HepG2 (cell line): Measurements from ENCODE around the gene KLRF2. TPM values are rescaled to one million over a fixed set of nuclear protein-coding genes. Genes with fewer than 3 reads are reported as not detected.

Experiments
- ATAC-seq: fragments of 200-7000 bp; cut with Tn5 transposase; 3 replicates; pipeline ENCODE4 v1.9.1; 2020; ENCODE audit warnings: mild to moderate bottlenecking, moderate library complexity
- Bru-seq: library from RNA; stranded (reverse); fragments of 400-500 nt; gene quantifications from one replicate; lab custom pipeline; 2021; lab: Mats Ljungman, UMichigan
- BruChase-seq, 2 experiments: library from RNA; stranded (reverse); fragments of 400-500 nt; gene quantifications; one replicate each; lab custom pipeline; 2021; lab: Mats Ljungman, UMichigan
- BruUV-seq: library from RNA; stranded (reverse); fragments of 400-500 nt; replicated peaks from 2 replicates; lab custom pipeline; 2021; lab: Mats Ljungman, UMichigan
- CTCF ChIA-PET: fragments of 300-600 bp; formaldehyde crosslinking; extraction: SDS; loops from one replicate; lab custom pipeline; 2021; ENCODE audit warnings: low total read pairs, inconsistent platforms, low intra/inter-chr PET ratio; lab: Yijun Ruan, JAX
- POLR2A ChIA-PET: fragments of 350-600 bp; sonication (Branson Sonifier 250); formaldehyde crosslinking; loops from one replicate; lab custom pipeline; 2020; ENCODE audit warnings: antibody characterized with exemption, inconsistent platforms; lab: Yijun Ruan, JAX
- DNase-seq: peaks from one replicate; pipeline ENCODE4 v3.0.0-alpha.2; 2015; ENCODE audit warnings: low spot score
- FAIRE-seq: peaks from 3 replicates; lab custom pipeline; 2011; peaks lifted over from hg19 to GRCh38; lab: Jason Lieb, UNC
- H2AFZ ChIP-seq: one replicate; pipeline ENCODE4 v1.6.1; 2011; ENCODE audit warnings: low read length, inconsistent platforms
- H3K27ac ChIP-seq: fragments of 300-600 bp; 3 replicates; pipeline ENCODE4 v1.8.0; 2011; ENCODE audit warnings: mixed run types, mild to moderate bottlenecking, mixed read lengths, low read length, inconsistent platforms; ENCODE audit not compliant: insufficient read depth; ENCODE audit errors: extremely low read length
- H3K27me3 ChIP-seq, 2 experiments: fragments of 200-600 bp in 1 of 2; 2 replicates in 1 of 2; 3 replicates in 1 of 2; pipeline versions ENCODE4 v1.6.0 to v1.8.0; 2011; ENCODE audit warnings: low read length in 2 of 2, mild to moderate bottlenecking in 2 of 2, moderate library complexity in 2 of 2, inconsistent platforms in 1 of 2; ENCODE audit not compliant: insufficient read depth in 2 of 2, control insufficient read depth in 1 of 2
- H3K36me3 ChIP-seq, 2 experiments: fragments of 200-600 bp in 1 of 2; replicated peaks in 1 of 2; 2 replicates in 1 of 2; 3 replicates in 1 of 2; pipeline versions ENCODE4 v1.5.1 to v1.8.0; 2011; ENCODE audit warnings: low read length in 2 of 2, inconsistent platforms in 1 of 2; ENCODE audit not compliant: insufficient read depth in 2 of 2, control insufficient read depth in 1 of 2
- H3K4me1 ChIP-seq: 2 replicates; pipeline ENCODE4 v1.5.1; 2012; ENCODE audit warnings: low read length, inconsistent platforms; ENCODE audit not compliant: insufficient read depth
- H3K4me2 ChIP-seq: 2 replicates; pipeline ENCODE4 v1.6.0; 2011; ENCODE audit warnings: low read depth, low read length, inconsistent platforms
- H3K4me3 ChIP-seq, 3 experiments: fragments of 200-600 bp in 1 of 3; sonication (generic), shearing (Covaris generic) in 1 of 3; replicated peaks in 1 of 3; 2 replicates each; pipeline ENCODE4 v1.5.1; 2011 to 2016; ENCODE audit warnings: low read length in 3 of 3, inconsistent platforms in 2 of 3, low read depth in 2 of 3, mild to moderate bottlenecking in 2 of 3, control low read depth in 1 of 3, mixed read lengths in 1 of 3; ENCODE audit not compliant: insufficient read depth in 1 of 3
- H3K79me2 ChIP-seq: one replicate; pipeline ENCODE4 v1.6.1; 2011; ENCODE audit warnings: low read length, inconsistent platforms; ENCODE audit not compliant: insufficient read depth
- H3K9ac ChIP-seq: 2 replicates; pipeline ENCODE4 v1.6.0; 2011; ENCODE audit warnings: mild to moderate bottlenecking, low read depth, low read length, inconsistent platforms; ENCODE audit not compliant: insufficient read depth
- H3K9me3 ChIP-seq: 2 replicates; pipeline ENCODE4 v1.5.1; 2012; ENCODE audit warnings: mild to moderate bottlenecking, low read length
- H4K20me1 ChIP-seq: 2 replicates; pipeline ENCODE4 v1.6.0; 2011; ENCODE audit warnings: inconsistent platforms, mild to moderate bottlenecking, low read length, moderate library complexity; ENCODE audit not compliant: insufficient read depth
- EP300 ChIP-seq, 3 experiments: sonication (generic) in 1 of 3; formaldehyde crosslinking in 1 of 3; IDR thresholded peaks; 2 replicates each; pipeline versions ENCODE4 v1.5.1 to v1.6.1; 2011 to 2020; ENCODE audit warnings: low read depth in 2 of 3, low read length in 2 of 3, borderline replicate concordance in 1 of 3, improper control_type of control experiment in 1 of 3, mild to moderate bottlenecking in 1 of 3, missing genetic modification reagents in 1 of 3, moderate library complexity in 1 of 3
- MBNL3 ChIP-seq: fragments of 250-450 bp; sonication (Bioruptor Pico); conservative IDR thresholded peaks from 2 replicates; pipeline ENCODE4 v1.8.0; 2022; ENCODE audit warnings: mild to moderate bottlenecking, inconsistent platforms
- SAP130 ChIP-seq: IDR thresholded peaks from 2 replicates; pipeline ENCODE4 v1.6.1; 2016; ENCODE audit warnings: low read depth
- ZKSCAN5 ChIP-seq: sonication (generic); formaldehyde crosslinking; IDR thresholded peaks from 2 replicates; pipeline ENCODE4 v1.5.1; 2020; ENCODE audit warnings: mild to moderate bottlenecking, missing genetic modification reagents
- ZNF224 ChIP-seq: sonication (generic); formaldehyde crosslinking; IDR thresholded peaks from 2 replicates; pipeline ENCODE4 v1.5.0; 2020; ENCODE audit warnings: mild to moderate bottlenecking, missing genetic modification reagents
- ZNF501 ChIP-seq: sonication (generic); formaldehyde crosslinking; IDR thresholded peaks from 2 replicates; pipeline ENCODE4 v1.5.1; 2020; ENCODE audit warnings: mild to moderate bottlenecking, moderate library complexity, missing genetic modification reagents
- ZNF619 ChIP-seq: sonication (generic); formaldehyde crosslinking; IDR thresholded peaks from 2 replicates; pipeline ENCODE4 v1.4.0; 2020; ENCODE audit warnings: mild to moderate bottlenecking, missing genetic modification reagents
- ZNF687 ChIP-seq: sonication (generic); formaldehyde crosslinking; IDR thresholded peaks from 2 replicates; pipeline ENCODE4 v1.5.1; 2020; ENCODE audit warnings: mild to moderate bottlenecking, missing genetic modification reagents, moderate library complexity
- WGBS: methylation state at CpG from one replicate; pipeline ENCODE4 v1.1.6; 2017; ENCODE audit warnings: low lambda C conversion rate; 5-methylcytosine and 5-hydroxymethylcytosine counted together
- in situ Hi-C: cut with HindIII; loops from 2 replicates; pipeline ENCODE4 v1.10.0; 2017; ENCODE audit warnings: low pct_unique_long_range_greater_than_20kb; ENCODE audit not compliant: extremely low pct_ligation_motif_present
- intact Hi-C: fragments of 100-400 bp; cut with micrococcal nuclease; formaldehyde crosslinking; loops from one replicate; pipeline ENCODE4 v1.10.0; 2022; ENCODE audit not compliant: unreplicated experiment
- long read RNA-seq, 2 experiments: library from RNA in 1 of 2; library from polyadenylated mRNA in 1 of 2; stranded (forward) in 1 of 2; unstranded in 1 of 2; transcript quantifications; one replicate each; pipeline ENCODE4 v2.0.0, GENCODE V29; 2019 to 2022
- polyA minus RNA-seq, 3 experiments: library from RNA; depleted of rRNA, polyadenylated mRNA; stranded (reverse); fragments of >200 nt; gene quantifications; 2 replicates each; pipeline ENCODE4 v1.2.3, GENCODE V29; 2011; ENCODE audit warnings: low replicate concordance in 1 of 3
- polyA plus RNA-seq, 8 experiments: library from polyadenylated mRNA; depleted of rRNA in 3 of 8; stranded (reverse) in 7 of 8; unstranded in 1 of 8; fragments of >200 nt; fragmentation: Illumina TruSeq in 4 of 8; extraction: Trizol in 4 of 8; gene quantifications; 2 replicates each; pipeline versions ENCODE4 v1.2.1 to v1.2.3, GENCODE V29; 2011 to 2016; ENCODE audit warnings: low read depth in 4 of 8, missing spikeins in 1 of 8, mixed read lengths in 1 of 8; ENCODE audit not compliant: insufficient read depth in 1 of 8
- total RNA-seq, 5 experiments: library from RNA; depleted of rRNA; stranded (reverse); fragments of >200 nt; fragmentation: Illumina TruSeq; extraction: Trizol; gene quantifications; 2 replicates each; pipeline ENCODE4 v1.2.3, GENCODE V29; 2016; ENCODE audit warnings: low read depth in 1 of 5

The KLRF2 gene
- total RNA-seq (2016; rRNA removed; fragmentation: Illumina TruSeq; extraction: Trizol), result not detected in 2 replicates
- total RNA-seq (2016; cell fraction: cytosol; rRNA removed; fragmentation: Illumina TruSeq; extraction: Trizol; ENCODE audit: low read depth), result not detected in 2 replicates
- total RNA-seq (2016; cell fraction: insoluble cytoplasmic fraction; rRNA removed; fragmentation: Illumina TruSeq; extraction: Trizol), result not detected in 2 replicates
- total RNA-seq (2016; cell fraction: membrane; rRNA removed; fragmentation: Illumina TruSeq; extraction: Trizol), result not detected in 2 replicates
- not detected in 2 replicates for total RNA-seq (2016; cell fraction: nucleus; rRNA removed; fragmentation: Illumina TruSeq; extraction: Trizol)
- not detected in 2 replicates for polyA plus RNA-seq (2011; rRNA removed)
- polyA plus RNA-seq (2011; cell fraction: cytosol; rRNA removed), result not detected in 2 replicates
- not detected in 2 replicates for polyA plus RNA-seq (2011; cell fraction: nucleus; rRNA removed)
- polyA plus RNA-seq (2012), result not detected in 2 replicates
- not detected in 2 replicates for polyA plus RNA-seq (2016; cell fraction: cytosol; fragmentation: Illumina TruSeq; extraction: Trizol; ENCODE audit: low read depth)
- not detected in 2 replicates for polyA plus RNA-seq (2016; cell fraction: insoluble cytoplasmic fraction; fragmentation: Illumina TruSeq; extraction: Trizol; ENCODE audit: low read depth)
- not detected in 2 replicates for polyA plus RNA-seq (2016; cell fraction: membrane; fragmentation: Illumina TruSeq; extraction: Trizol; ENCODE audit: low read depth)
- polyA plus RNA-seq (2016; cell fraction: nucleus; fragmentation: Illumina TruSeq; extraction: Trizol; ENCODE audit: insufficient read depth, low read depth), result not detected in 2 replicates
- not detected in 2 replicates for polyA minus RNA-seq (2011; rRNA and poly(A)+ RNA removed; ENCODE audit: low replicate concordance)
- polyA minus RNA-seq (2011; cell fraction: cytosol; rRNA and poly(A)+ RNA removed), result not detected in 2 replicates
- not detected in 2 replicates for polyA minus RNA-seq (2011; cell fraction: nucleus; rRNA and poly(A)+ RNA removed)
- Bru-seq, nascent RNA, result not detected
- not detected for BruChase-seq, experiment 1, labeled RNA remaining after a 6-hour chase
- BruChase-seq, experiment 2, labeled RNA remaining after a 2-hour chase, result not detected
- long read RNA-seq, experiment 1, result 0 reads
- long read RNA-seq, experiment 2, result 0 reads

- Histone ChIP-seq H3K4me3 (no peak within 1 kb of the TSS), H2AFZ (no peak within 1 kb of the TSS), H3K36me3 (no peaks in the 10 kb centered on the region), H4K20me1 (no peaks in the 10 kb centered on the region), H3K79me2 (no peaks in the 10 kb centered on the region), H3K4me2 (peak within 1 kb of the TSS; percentile 18; the same call in 1 of the 2 replicates), H3K27ac (no peak within 1 kb of the TSS), H3K27me3 (no peaks in the 10 kb centered on the region), H3K9ac (no peak within 1 kb of the TSS), H3K9me3 (no peaks in the 10 kb centered on the region), H3K4me1 (peaks cover 14% of the 10 kb centered on the region)
- no peak for TF ChIP-seq ZNF619 (CRISPR knock-in tag)
- TF ChIP-seq ZNF224 (CRISPR knock-in tag), result no peak
- no peak for TF ChIP-seq SAP130 (CRISPR knock-in tag)
- no peak for TF ChIP-seq ZNF687 (CRISPR knock-in tag)
- no peak for TF ChIP-seq ZKSCAN5 (CRISPR knock-in tag)
- no peak for TF ChIP-seq ZNF501 (CRISPR knock-in tag)
- no peak for TF ChIP-seq EP300 (IDR thresholded peaks at IDR 0.05; ENCODE audit: low read depth in 2 of 2, low read length in 2 of 2)
- no peak for TF ChIP-seq EP300 (CRISPR knock-in tag; IDR thresholded peaks at IDR 0.05; ENCODE audit: borderline replicate concordance)
- TF ChIP-seq MBNL3 (CRISPR knock-in tag), result no peak
- WGBS, result 91% methylated on average over 3 of the region's 3 CpGs
- ChIA-PET POLR2A (no interaction called here), CTCF (no interaction called here)
- no TSS peak for BruUV-seq
- in situ Hi-C loops, result no loop called here
- DNase-seq (no peak), FAIRE-seq (no peak), ATAC-seq (no peak)
- intact Hi-C loops, result no loop called here
Observed at GRCh38 chr12:9881246-9881645, at the start of gene KLRF2. TSS of gene KLRF2 (plus strand) at chr12:9881489. CDS start at chr12:9881596, 107 bp downstream.
